Measurements from ENCODE around the gene IMMP2L. TPM values are rescaled to one million over a fixed set of nuclear protein-coding genes. Genes with fewer than 3 reads are reported as not detected.

Gene IMMP2L
- total RNA-seq, 1 donor from 2014 or later: 31.9 TPM

DNA sequence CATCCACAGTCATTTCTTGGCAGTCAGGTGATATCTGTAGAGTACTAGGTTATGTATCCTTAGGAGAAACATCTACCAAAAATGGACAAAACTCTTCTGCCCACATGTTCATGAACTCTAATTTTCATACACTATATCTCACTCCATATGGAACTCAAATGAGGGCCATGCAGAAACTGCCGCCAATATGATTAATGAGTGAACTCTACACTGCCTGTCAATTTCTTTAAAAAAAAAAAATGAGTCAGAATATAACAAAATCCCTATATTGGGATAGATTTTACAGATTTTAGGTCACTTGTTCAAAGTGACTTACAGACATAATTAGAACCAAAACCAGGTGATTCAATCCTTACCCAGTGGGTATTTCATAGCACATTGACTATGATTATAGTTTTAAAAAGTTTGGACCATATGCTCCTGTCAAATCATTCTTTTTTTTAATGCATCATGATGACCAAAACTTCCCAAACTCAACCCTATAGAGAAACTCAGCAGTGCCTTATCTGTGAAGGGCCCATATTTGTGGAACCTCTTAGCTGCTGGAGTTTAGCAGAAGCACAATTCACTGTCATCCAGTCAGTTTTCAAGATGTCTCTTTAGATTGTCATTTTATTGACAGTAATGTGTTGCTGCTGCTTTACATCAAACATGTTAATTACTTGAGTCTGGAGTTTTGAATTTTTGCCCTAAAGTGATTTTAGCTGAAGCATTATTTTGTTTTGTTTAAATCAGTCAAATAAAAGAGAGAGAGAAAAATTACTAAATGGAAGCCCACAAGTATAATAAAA lies 460.2 kb downstream of the IMMP2L start:
- no peaks in the 10 kb centered on the region for H3K27me3 Mint-ChIP-seq
- TF ChIP-seq, protein P1, sequence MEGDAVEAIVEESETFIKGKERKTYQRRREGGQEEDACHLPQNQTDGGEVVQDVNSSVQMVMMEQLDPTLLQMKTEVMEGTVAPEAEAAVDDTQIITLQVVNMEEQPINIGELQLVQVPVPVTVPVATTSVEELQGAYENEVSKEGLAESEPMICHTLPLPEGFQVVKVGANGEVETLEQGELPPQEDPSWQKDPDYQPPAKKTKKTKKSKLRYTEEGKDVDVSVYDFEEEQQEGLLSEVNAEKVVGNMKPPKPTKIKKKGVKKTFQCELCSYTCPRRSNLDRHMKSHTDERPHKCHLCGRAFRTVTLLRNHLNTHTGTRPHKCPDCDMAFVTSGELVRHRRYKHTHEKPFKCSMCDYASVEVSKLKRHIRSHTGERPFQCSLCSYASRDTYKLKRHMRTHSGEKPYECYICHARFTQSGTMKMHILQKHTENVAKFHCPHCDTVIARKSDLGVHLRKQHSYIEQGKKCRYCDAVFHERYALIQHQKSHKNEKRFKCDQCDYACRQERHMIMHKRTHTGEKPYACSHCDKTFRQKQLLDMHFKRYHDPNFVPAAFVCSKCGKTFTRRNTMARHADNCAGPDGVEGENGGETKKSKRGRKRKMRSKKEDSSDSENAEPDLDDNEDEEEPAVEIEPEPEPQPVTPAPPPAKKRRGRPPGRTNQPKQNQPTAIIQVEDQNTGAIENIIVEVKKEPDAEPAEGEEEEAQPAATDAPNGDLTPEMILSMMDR (IDR thresholded peaks at IDR 0.05): no peak
- peaks cover 45% of the 10 kb centered on the region for H3K4me1 Mint-ChIP-seq
- H3K36me3 Mint-ChIP-seq (ENCODE audit: low read depth): no peaks in the 10 kb centered on the region
- ChIA-PET CTCF (interaction anchor here (0.6 kb wide), 1 partner anchor 44 kb away, joined by 3 read pairs; no protein-coding TSS in a partner anchor), POLR2A (no interaction called here)
- no peaks in the 10 kb centered on the region for H3K9me3 Mint-ChIP-seq
- no peak overlapping the region for H3K4me3 Mint-ChIP-seq
- DNase-seq: no peak
- ATAC-seq (ENCODE audit: low read depth): no peak
- intact Hi-C loops (cut with micrococcal nuclease): no loop called here
- no peak overlapping the region for H3K27ac Mint-ChIP-seq

DNA sequence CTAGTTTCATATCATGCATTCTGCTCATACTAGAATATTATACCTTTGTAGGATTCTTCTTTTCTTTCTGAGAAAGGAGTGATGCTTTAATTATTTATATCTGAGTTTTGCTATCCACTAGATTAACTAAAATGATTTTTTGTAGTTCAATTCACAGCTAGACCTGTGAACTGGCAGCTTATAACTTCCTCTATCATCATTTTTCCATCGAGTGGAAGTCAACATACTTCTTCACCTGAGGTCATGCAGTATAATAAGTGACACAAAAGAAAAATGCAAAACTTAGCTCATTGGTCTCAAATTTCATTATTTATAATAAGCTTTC lies 463.4 kb downstream of the IMMP2L start:
- peak; percentile 31 for ATAC-seq (ENCODE audit: low read depth)
- no peak for DNase-seq
- Mint-ChIP-seq H3K9me3 (no peaks in the 10 kb centered on the region), H3K4me3 (no peak overlapping the region), H3K4me1 (peaks cover 23% of the 10 kb centered on the region), H3K36me3 (ENCODE audit: low read depth) (no peaks in the 10 kb centered on the region), H3K27me3 (no peaks in the 10 kb centered on the region), H3K27ac (no peak overlapping the region)
- CTCF ChIA-PET: interaction anchor here (0.5 to 2.2 kb wide), 21 partner anchors 11 to 1254 kb away, joined by 3 to 9 read pairs (median 4); no protein-coding TSS in a partner anchor
- intact Hi-C loops (cut with micrococcal nuclease): loop anchor here (1.0 to 2.0 kb wide), 4 partner anchors 388 to 1255 kb away; no protein-coding TSS in a partner anchor
- POLR2A ChIA-PET: interaction anchor here (0.6 to 0.9 kb wide), 3 partner anchors 39 to 463 kb away, joined by 3 to 5 read pairs (median 4); partner anchors contain the start of gene IMMP2L
- TF ChIP-seq, protein P1 (IDR thresholded peaks at IDR 0.05): no peak

DNA sequence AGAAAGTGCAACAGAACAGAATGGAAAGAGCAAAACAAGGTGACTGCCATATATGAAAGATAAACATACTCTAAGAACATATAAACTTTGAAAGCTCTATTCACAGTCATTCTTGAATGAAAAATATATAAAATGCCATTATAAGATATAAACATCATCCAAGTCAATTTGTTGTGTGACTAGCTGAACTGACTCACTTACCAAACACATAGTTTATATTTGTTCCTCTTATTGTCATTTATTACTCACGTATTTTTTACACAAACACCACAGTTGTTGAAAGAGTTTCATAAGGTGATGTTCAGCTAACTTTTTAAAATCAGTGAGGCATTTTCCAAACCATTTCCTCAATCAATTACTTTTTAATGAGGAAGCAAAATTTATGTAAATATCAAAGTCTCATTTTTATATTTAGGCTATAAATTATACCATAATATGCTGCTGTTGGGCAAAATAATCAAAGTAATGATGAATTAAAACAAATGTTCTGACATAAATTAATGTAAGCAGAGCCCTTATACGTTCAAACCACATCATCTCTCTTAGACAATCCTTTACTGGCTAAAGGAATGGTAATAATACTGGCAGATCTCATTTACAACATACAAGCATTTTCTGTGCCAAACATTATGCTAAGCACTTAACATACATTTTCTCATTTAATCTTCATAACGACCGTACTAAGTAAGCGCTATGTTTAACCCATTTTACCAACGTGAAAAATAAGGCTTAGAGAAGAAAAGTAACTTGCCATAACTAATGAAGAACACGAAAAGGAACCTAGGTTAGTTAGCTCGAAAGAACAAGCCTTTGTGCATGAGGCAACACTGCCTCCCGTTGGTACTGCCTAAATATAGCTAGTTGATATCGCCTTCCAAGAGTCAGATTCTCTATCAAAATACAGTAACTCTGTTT lies 464.0 kb downstream of the IMMP2L start:
- no peaks in the 10 kb centered on the region for H3K27me3 Mint-ChIP-seq
- DNase-seq: peak; percentile 19
- H3K9me3 Mint-ChIP-seq: no peaks in the 10 kb centered on the region
- H3K4me3 Mint-ChIP-seq: no peak overlapping the region
- peak; percentile 86 for ATAC-seq (ENCODE audit: low read depth)
- POLR2A ChIA-PET: interaction anchor here (0.9 kb wide), 2 partner anchors 40 to 464 kb away, joined by 3 to 4 read pairs; partner anchors contain the start of gene IMMP2L
- intact Hi-C loops (cut with micrococcal nuclease): loop anchor here (1.0 to 2.0 kb wide), 4 partner anchors 389 to 1254 kb away; no protein-coding TSS in a partner anchor
- peaks cover 17% of the 10 kb centered on the region for H3K4me1 Mint-ChIP-seq
- H3K36me3 Mint-ChIP-seq (ENCODE audit: low read depth): no peaks in the 10 kb centered on the region
- CTCF ChIA-PET: interaction anchor here (0.5 to 2.2 kb wide), 23 partner anchors 11 to 1253 kb away, joined by 3 to 9 read pairs (median 4); no protein-coding TSS in a partner anchor
- peak overlapping the region; percentile 18 for H3K27ac Mint-ChIP-seq
- TF ChIP-seq, protein P1 (IDR thresholded peaks at IDR 0.05): peak; percentile 64

DNA sequence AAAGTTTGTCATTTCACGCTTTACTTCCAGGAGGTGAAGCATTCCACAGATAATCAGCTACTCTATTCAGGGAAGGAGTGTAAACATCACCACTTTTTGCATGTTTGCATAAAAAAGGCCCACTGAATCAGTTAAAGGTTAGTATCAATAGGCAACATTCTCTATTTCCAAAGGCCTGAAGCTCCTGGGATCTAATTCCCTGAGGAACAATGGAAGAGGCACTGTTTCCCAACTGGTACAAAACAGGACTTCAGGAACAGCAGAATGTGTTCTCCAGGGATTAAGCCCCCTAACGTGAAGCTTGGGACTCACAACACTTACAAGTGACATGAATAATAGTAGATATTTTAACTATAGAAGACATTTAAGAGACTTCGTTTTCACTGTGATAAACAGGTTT lies 465.3 kb downstream of the IMMP2L start:
- Mint-ChIP-seq H3K4me1 (peaks cover 13% of the 10 kb centered on the region), H3K9me3 (no peaks in the 10 kb centered on the region), H3K27ac (no peak overlapping the region), H3K27me3 (no peaks in the 10 kb centered on the region), H3K36me3 (ENCODE audit: low read depth) (no peaks in the 10 kb centered on the region), H3K4me3 (no peak overlapping the region)
- intact Hi-C loops (cut with micrococcal nuclease): no loop called here
- DNase-seq (no peak), ATAC-seq (ENCODE audit: low read depth) (no peak)
- TF ChIP-seq, protein P1 (IDR thresholded peaks at IDR 0.05): no peak
- POLR2A ChIA-PET: no interaction called here
- CTCF ChIA-PET: no interaction called here
